ENCODE results near the gene TMEM185A. TPM values are rescaled to one million over a fixed set of nuclear protein-coding genes. Genes with fewer than 3 reads are reported as not detected.

Gene TMEM185A
- total and polyA plus RNA-seq, 10 of the 15 experiments (the other 5 are each of a cell fraction or from before 2014, with no cell fraction given), result 2.4 to 25.1 (median 12.0) TPM

DNA sequence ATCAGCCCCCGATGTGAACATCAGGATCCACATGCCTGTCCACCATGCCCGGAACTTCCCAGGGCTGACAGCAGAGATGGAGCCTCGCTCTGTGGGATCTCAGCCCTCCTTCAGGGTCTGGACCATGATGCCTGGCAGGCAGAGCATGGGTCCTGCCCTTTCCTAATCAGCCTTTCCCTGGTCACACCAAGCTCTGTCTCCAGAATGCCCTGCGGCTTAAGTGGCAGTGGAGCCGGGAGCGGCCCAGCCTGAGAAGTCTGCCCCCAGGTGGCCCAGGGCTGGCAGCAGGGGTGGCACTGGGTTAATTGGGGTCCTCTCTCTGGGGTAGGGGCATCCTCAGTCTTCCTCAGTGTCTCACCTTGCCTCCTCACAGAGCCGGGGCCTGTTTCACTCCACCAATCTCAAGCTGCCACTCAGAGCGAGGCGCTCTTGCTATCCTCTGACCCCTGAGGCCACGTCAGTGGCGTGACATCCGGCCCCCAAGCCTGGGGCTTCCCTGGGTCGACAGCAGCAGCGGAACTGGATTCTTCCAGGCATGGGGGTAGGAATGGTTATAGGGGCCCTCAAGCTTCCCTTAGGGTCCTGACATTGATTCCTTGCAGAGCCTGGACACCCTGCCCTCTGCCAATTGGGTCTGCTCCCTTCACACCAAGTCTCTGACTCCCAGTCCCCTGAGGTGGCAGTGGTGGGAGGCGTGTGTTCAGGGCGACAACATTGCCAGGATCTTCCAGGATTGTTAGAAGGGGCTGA is 20.8 kb upstream of the TMEM185A start (continued):
- TF ChIP-seq, protein P1, sequence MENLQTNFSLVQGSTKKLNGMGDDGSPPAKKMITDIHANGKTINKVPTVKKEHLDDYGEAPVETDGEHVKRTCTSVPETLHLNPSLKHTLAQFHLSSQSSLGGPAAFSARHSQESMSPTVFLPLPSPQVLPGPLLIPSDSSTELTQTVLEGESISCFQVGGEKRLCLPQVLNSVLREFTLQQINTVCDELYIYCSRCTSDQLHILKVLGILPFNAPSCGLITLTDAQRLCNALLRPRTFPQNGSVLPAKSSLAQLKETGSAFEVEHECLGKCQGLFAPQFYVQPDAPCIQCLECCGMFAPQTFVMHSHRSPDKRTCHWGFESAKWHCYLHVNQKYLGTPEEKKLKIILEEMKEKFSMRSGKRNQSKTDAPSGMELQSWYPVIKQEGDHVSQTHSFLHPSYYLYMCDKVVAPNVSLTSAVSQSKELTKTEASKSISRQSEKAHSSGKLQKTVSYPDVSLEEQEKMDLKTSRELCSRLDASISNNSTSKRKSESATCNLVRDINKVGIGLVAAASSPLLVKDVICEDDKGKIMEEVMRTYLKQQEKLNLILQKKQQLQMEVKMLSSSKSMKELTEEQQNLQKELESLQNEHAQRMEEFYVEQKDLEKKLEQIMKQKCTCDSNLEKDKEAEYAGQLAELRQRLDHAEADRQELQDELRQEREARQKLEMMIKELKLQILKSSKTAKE (IDR thresholded peaks at IDR 0.05; ENCODE audit: low read depth, poor library complexity, severe bottlenecking), result no peak
- TF ChIP-seq NFYA (IDR thresholded peaks at IDR 0.05; ENCODE audit: borderline replicate concordance, low read depth, low read length) (no peak), EZH2 (IDR thresholded peaks at IDR 0.05; ENCODE audit: borderline replicate concordance, control insufficient read depth, low read depth, low read length) (no peak)

- Histone ChIP-seq H3K9me3 (replicated peaks; ENCODE audit: control insufficient read depth, insufficient read depth, low read length) (no peaks in the 10 kb centered on the region; the same call in 2 of the 3 replicates), H3K27me3 (replicated peaks in 1 of 2; ENCODE audit: control insufficient read depth in 2 of 2, insufficient read depth in 2 of 2, low read length in 1 of 2) (no peaks in the 10 kb centered on the region), H3K4me3 (no peak overlapping the region), H3K4me2 (ENCODE audit: control insufficient read depth, insufficient read depth) (no peak overlapping the region), H3K27ac (ENCODE audit: control insufficient read depth, insufficient read depth) (no peak overlapping the region), H2AFZ (ENCODE audit: control insufficient read depth, low read depth, low read length) (no peak overlapping the region), H3K4me1 (ENCODE audit: control insufficient read depth, insufficient read depth, low read length) (peaks cover 8% of the 10 kb centered on the region), H3K36me3 (ENCODE audit: control insufficient read depth in 2 of 2, insufficient read depth in 2 of 2, low read length in 1 of 2) (no peaks in the 10 kb centered on the region), H3K79me2 (ENCODE audit: control insufficient read depth, insufficient read depth, low read length) (no peaks in the 10 kb centered on the region), H4K20me1 (ENCODE audit: control insufficient read depth, insufficient read depth) (no peaks in the 10 kb centered on the region), H3K9ac (ENCODE audit: control insufficient read depth, insufficient read depth, low read length) (no peak overlapping the region)
- intact Hi-C loops (cut with micrococcal nuclease; ENCODE audit: unreplicated experiment) (no loop called here), in situ Hi-C loops (cut with MboI) (no loop called here)
- TF ChIP-seq SPI1 (IDR thresholded peaks at IDR 0.05; ENCODE audit: borderline replicate concordance, insufficient read depth, low read depth, low read length), result peak; percentile 48; the same call in 1 of the 2 replicates
- TF ChIP-seq CBX5 (IDR thresholded peaks at IDR 0.05; ENCODE audit: low read depth), result no peak
- TF ChIP-seq RUNX3 (IDR thresholded peaks at IDR 0.05; ENCODE audit: low read length), result no peak
- TF ChIP-seq BHLHE40 (IDR thresholded peaks at IDR 0.05; ENCODE audit: borderline replicate concordance in 1 of 2, low read depth in 2 of 2, low read length in 1 of 2), result peak; percentile 35 to 56; a peak in 1 of 4 replicates
- TF ChIP-seq RAD51 (IDR thresholded peaks at IDR 0.05), result no peak
- TF ChIP-seq ETV6 (conservative IDR thresholded peaks at IDR 0.05 in 1 of 2, IDR thresholded peaks at IDR 0.05 in 1 of 2; ENCODE audit: borderline replicate concordance in 1 of 2, low read depth in 1 of 2), result no peak
- no peak for TF ChIP-seq JUNB (IDR thresholded peaks at IDR 0.05)
- TF ChIP-seq, protein P2, sequence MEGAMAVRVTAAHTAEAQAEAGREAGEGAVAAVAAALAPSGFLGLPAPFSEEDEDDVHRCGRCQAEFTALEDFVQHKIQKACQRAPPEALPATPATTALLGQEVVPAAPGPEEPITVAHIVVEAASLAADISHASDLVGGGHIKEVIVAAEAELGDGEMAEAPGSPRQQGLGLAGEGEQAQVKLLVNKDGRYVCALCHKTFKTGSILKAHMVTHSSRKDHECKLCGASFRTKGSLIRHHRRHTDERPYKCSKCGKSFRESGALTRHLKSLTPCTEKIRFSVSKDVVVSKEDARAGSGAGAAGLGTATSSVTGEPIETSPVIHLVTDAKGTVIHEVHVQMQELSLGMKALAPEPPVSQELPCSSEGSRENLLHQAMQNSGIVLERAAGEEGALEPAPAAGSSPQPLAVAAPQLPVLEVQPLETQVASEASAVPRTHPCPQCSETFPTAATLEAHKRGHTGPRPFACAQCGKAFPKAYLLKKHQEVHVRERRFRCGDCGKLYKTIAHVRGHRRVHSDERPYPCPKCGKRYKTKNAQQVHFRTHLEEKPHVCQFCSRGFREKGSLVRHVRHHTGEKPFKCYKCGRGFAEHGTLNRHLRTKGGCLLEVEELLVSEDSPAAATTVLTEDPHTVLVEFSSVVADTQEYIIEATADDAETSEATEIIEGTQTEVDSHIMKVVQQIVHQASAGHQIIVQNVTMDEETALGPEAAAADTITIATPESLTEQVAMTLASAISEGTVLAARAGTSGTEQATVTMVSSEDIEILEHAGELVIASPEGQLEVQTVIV (IDR thresholded peaks at IDR 0.05; ENCODE audit: borderline replicate concordance, partially characterized antibody), result no peak
- no peak for FAIRE-seq
- 26% methylated on average over 5 of the region's 5 CpGs for WGBS (ENCODE audit: insufficient coverage, insufficient replicate concordance, low lambda C conversion rate, missing lambda C conversion rate)
- SMC1A ChIA-PET (ENCODE audit: uncharacterized antibody, unreplicated experiment), result interaction anchor here (0.7 kb wide), 1 partner anchor 1624 kb away, joined by 3 read pairs; no protein-coding TSS in a partner anchor
- ATAC-seq, result peak; percentile 73
- POLR2A ChIA-PET, result no interaction called here
- no TSS peak for BruUV-seq (replicated peaks)
- CTCF ChIA-PET, result interaction anchor here (1.1 kb wide), 1 partner anchor 122 kb away, joined by 3 read pairs; no protein-coding TSS in a partner anchor
- RAD21 ChIA-PET (ENCODE audit: unreplicated experiment), result no interaction called here
- DNase-seq (ENCODE audit: low read depth, low spot score), result no peak
Measured at GRCh38 chrX:149650162-149650561, 18.6 kb upstream of the TMEM185A start.

Measured in GM12878 (cell line).